BLaER1 (cell line): ENCODE results near the gene HDDC3.
"Not testable (repeated sequence)": the region's sequence is repeated elsewhere in the genome, so short reads cannot be mapped to it uniquely, and the experiment has no call there.

Experiments used
- H3K27ac ChIP-seq: shearing (Covaris generic); formaldehyde crosslinking; 2 replicates; pipeline ENCODE4 v1.8.1; 2022
- H3K27me3 ChIP-seq: shearing (Covaris generic); formaldehyde crosslinking; 2 replicates; pipeline ENCODE4 v1.8.1; 2022
- H3K36me3 ChIP-seq: shearing (Covaris generic); formaldehyde crosslinking; 2 replicates; pipeline ENCODE4 v1.8.1; 2022
- H3K4me1 ChIP-seq: shearing (Covaris generic); formaldehyde crosslinking; 2 replicates; pipeline ENCODE4 v1.8.1; 2022
- H3K4me2 ChIP-seq: shearing (Covaris generic); formaldehyde crosslinking; 2 replicates; pipeline ENCODE4 v1.8.1; 2022
- H3K4me3 ChIP-seq: shearing (Covaris generic); formaldehyde crosslinking; 2 replicates; pipeline ENCODE4 v1.8.1; 2022
- H3K9ac ChIP-seq: shearing (Covaris generic); formaldehyde crosslinking; 2 replicates; pipeline ENCODE4 v1.8.1; 2022
- H3K9me3 ChIP-seq: shearing (Covaris generic); formaldehyde crosslinking; 2 replicates; pipeline ENCODE4 v1.8.1; 2022
- H4K20me1 ChIP-seq: shearing (Covaris generic); formaldehyde crosslinking; 2 replicates; pipeline ENCODE4 v1.8.1; 2022
- Cebpa-rat ChIP-seq: shearing (Covaris generic); IDR thresholded peaks from 2 replicates; pipeline ENCODE4 v1.8.1; 2022

Gene HDDC3

DNA sequence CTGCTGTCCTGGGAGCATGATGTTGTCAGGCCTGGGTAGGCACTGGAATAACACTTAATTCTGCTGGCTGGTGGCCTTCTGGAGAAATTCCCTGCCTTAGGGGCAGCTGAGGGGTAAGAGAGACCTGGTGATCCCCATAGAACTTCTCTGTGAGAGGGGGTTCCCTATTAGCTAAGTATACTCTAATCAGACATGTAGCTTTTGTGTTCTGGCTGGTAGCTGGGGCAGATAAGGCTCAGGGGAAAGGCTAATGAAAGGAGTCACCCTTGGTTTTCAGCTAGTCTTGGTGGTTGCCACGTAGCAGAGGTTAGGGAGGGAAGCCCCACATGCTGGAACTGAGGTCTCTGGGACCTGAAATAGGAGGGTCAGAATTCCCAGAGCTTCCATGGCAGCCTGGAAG is 952 bp upstream of the HDDC3 start:
- H3K27ac ChIP-seq, result peak overlapping the region; percentile 85; the same call in 1 of the 2 replicates
- no peak overlapping the region for H3K4me3 ChIP-seq
- H3K4me2 ChIP-seq, result peak overlapping the region; percentile 100
- TF ChIP-seq Cebpa-rat, result no peak
- H3K9ac ChIP-seq, result no peak overlapping the region
- H4K20me1 ChIP-seq, result peaks cover 21% of the 10 kb centered on the region
- H3K4me1 ChIP-seq, result peaks cover 74% of the 10 kb centered on the region
- no peaks in the 10 kb centered on the region for H3K9me3 ChIP-seq
- peaks cover 22% of the 10 kb centered on the region for H3K36me3 ChIP-seq
- no peaks in the 10 kb centered on the region for H3K27me3 ChIP-seq

DNA sequence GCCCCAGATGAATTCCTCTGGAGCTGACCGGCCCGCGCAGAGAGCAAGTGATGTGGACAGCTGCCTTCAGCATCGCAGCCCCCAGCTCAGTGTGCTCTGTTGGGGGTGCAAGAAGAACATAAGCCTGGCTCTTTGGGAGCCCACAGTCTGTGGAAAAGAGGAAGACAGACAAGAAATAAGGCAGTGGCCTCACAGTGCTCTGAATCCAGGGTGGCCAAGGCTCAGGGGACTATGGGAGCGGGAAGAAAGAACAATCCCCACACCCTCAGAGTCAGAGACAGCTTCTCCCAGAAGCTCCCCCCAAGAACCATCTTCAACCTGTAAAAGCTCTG is 277 bp upstream of the HDDC3 start:
- H3K4me2 ChIP-seq, result peak overlapping the region; percentile 94
- no peak for TF ChIP-seq Cebpa-rat
- no peaks in the 10 kb centered on the region for H3K9me3 ChIP-seq
- H3K36me3 ChIP-seq, result peaks cover 15% of the 10 kb centered on the region
- no peaks in the 10 kb centered on the region for H3K27me3 ChIP-seq
- peak overlapping the region; percentile 82 for H3K4me3 ChIP-seq
- peaks cover 21% of the 10 kb centered on the region for H4K20me1 ChIP-seq
- H3K27ac ChIP-seq, result peak overlapping the region; percentile 85
- H3K4me1 ChIP-seq, result peaks cover 74% of the 10 kb centered on the region
- H3K9ac ChIP-seq, result peak overlapping the region; percentile 80

- TF ChIP-seq Cebpa-rat, result no peak
- Histone ChIP-seq H3K27me3 (no peaks in the 10 kb centered on the region), H3K9me3 (no peaks in the 10 kb centered on the region), H3K4me3 (peak overlapping the region; percentile 82), H4K20me1 (peaks cover 11% of the 10 kb centered on the region), H3K27ac (peak overlapping the region; percentile 85), H3K4me2 (peak overlapping the region; percentile 94), H3K36me3 (peaks cover 4% of the 10 kb centered on the region), H3K4me1 (peaks cover 63% of the 10 kb centered on the region), H3K9ac (peak overlapping the region; percentile 80)
These were observed 848 bp downstream of the HDDC3 start for GRCh38 chr15:90931575-90931827.

DNA sequence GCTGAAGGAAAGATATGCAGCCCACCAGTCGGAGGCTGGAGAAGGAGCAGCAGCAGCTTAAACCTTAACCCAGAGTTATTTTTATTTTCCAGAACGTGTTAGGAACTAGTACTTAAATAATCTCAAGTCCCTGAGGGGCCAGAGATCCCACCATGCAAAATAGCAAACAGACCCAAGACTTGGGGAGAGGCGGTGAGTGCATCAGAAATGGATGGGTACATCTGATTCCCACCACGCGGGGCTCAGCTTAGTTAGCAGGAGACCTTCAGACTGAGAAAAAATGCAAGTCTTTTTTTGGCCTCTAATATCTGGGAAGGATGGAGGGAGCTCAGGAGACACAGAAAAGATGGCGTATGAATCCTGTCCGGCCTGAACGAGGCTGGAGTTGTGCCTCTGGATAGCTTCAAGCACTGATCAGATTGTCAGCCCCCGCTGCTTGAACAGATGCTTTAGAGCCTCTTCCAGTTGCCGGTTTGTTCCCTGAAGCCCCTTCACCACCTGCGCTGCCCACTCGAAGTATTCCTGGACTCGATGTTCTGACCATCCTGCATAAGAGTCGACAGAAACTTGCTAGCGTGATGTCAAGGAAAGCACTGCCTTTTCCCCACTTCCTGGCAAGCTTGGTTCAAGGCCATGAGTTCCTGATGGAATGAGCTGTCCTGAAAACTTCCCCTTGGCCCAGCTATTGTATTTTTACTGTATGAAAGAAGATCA is 1.3 kb downstream of the HDDC3 start:
- H3K4me1 ChIP-seq, result peaks cover 58% of the 10 kb centered on the region
- H3K27ac ChIP-seq, result peak overlapping the region; percentile 85
- H3K9me3 ChIP-seq, result no peaks in the 10 kb centered on the region
- H3K4me3 ChIP-seq, result peak overlapping the region; percentile 82
- H3K36me3 ChIP-seq, result no peaks in the 10 kb centered on the region
- peak overlapping the region; percentile 80 for H3K9ac ChIP-seq
- TF ChIP-seq Cebpa-rat, result no peak
- H4K20me1 ChIP-seq, result peaks cover 7% of the 10 kb centered on the region
- H3K4me2 ChIP-seq, result peak overlapping the region; percentile 94
- H3K27me3 ChIP-seq, result no peaks in the 10 kb centered on the region

GRCh38 chr15:90929246-90930019 is 2.9 kb downstream of the HDDC3 start:
- Histone ChIP-seq H3K27ac (peak overlapping the region; percentile 85), H3K9me3 (no peaks in the 10 kb centered on the region), H3K36me3 (no peaks in the 10 kb centered on the region), H4K20me1 (no peaks in the 10 kb centered on the region), H3K4me3 (peak overlapping the region; percentile 82), H3K4me1 (peaks cover 50% of the 10 kb centered on the region), H3K9ac (peak overlapping the region; percentile 80), H3K27me3 (no peaks in the 10 kb centered on the region), H3K4me2 (peak overlapping the region; percentile 94)
- TF ChIP-seq Cebpa-rat, result no peak

- H3K9me3 ChIP-seq, H3K4me3 ChIP-seq, H3K27me3 ChIP-seq, H3K27ac ChIP-seq, H4K20me1 ChIP-seq, H3K9ac ChIP-seq, H3K36me3 ChIP-seq, H3K4me2 ChIP-seq: not testable (repeated sequence)
- H3K4me1 ChIP-seq, result peaks cover 38% of the 10 kb centered on the region
These were observed 4.2 kb downstream of the HDDC3 start for GRCh38 chr15:90928106-90928505.

GRCh38 chr15:90926766-90927165 is 5.6 kb downstream of the HDDC3 start:
- not testable (repeated sequence) for H3K27ac ChIP-seq, H3K4me2 ChIP-seq, H4K20me1 ChIP-seq, H3K9ac ChIP-seq, H3K9me3 ChIP-seq, H3K27me3 ChIP-seq, H3K4me3 ChIP-seq
- H3K4me1 ChIP-seq, result peaks cover 29% of the 10 kb centered on the region
- peaks cover 20% of the 10 kb centered on the region for H3K36me3 ChIP-seq

DNA sequence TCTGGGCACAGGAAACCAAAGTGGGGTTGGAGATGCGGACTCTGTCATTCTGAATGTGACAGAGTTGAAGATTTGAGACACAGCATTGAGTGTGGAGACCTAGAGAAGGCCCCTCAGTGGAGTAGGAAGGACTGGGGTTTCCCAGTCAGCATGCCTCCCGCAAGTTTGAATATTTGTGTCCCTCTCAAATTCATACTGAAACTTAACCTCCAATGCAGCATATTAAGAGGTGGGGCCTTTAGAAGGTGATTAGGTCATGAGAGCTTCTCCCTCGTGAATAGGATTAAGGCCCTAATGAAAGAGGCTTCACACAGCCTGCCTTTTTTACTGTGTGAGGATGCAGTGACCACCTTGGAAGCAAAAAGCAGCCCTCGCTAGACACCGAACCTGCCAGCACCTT is 8.0 kb downstream of the HDDC3 start:
- TF ChIP-seq Cebpa-rat, result no peak
- no peak overlapping the region for H3K4me3 ChIP-seq
- no peaks in the 10 kb centered on the region for H3K9me3 ChIP-seq
- H4K20me1 ChIP-seq, result no peaks in the 10 kb centered on the region
- no peak overlapping the region for H3K4me2 ChIP-seq
- H3K36me3 ChIP-seq, result peaks cover 44% of the 10 kb centered on the region
- H3K27me3 ChIP-seq, result no peaks in the 10 kb centered on the region
- H3K4me1 ChIP-seq, result peaks cover 14% of the 10 kb centered on the region
- H3K9ac ChIP-seq, result no peak overlapping the region
- no peak overlapping the region for H3K27ac ChIP-seq

GRCh38 chr15:90922712-90923322 is 9.5 kb downstream of the HDDC3 start:
- H3K9ac ChIP-seq, H3K4me1 ChIP-seq, H3K4me2 ChIP-seq, H3K27me3 ChIP-seq, H4K20me1 ChIP-seq, H3K9me3 ChIP-seq, H3K4me3 ChIP-seq, H3K27ac ChIP-seq: not testable (repeated sequence)
- peaks cover 60% of the 10 kb centered on the region for H3K36me3 ChIP-seq

- Histone ChIP-seq H3K27ac (no peak overlapping the region), H3K4me2 (no peak overlapping the region)
These were observed 10.5 kb downstream of the HDDC3 start for GRCh38 chr15:90921887-90922286.

More at GRCh38 chr15:90921887-90922286, 10.5 kb downstream of the HDDC3 start:
- H3K9ac ChIP-seq, result no peak overlapping the region
- no peak for TF ChIP-seq Cebpa-rat
- H3K27me3 ChIP-seq, result no peaks in the 10 kb centered on the region
- no peaks in the 10 kb centered on the region for H3K4me1 ChIP-seq
- no peak overlapping the region for H3K4me3 ChIP-seq
- H4K20me1 ChIP-seq, result no peaks in the 10 kb centered on the region
- no peaks in the 10 kb centered on the region for H3K9me3 ChIP-seq
- H3K36me3 ChIP-seq, result peaks cover 69% of the 10 kb centered on the region
